ENCODE results near the gene LRP1B. TPM values are rescaled to one million over a fixed set of nuclear protein-coding genes. Genes with fewer than 3 reads are reported as not detected.

LRP1B gene
- total RNA-seq, 4 donors from 2014 or later: 37.1 to 82.7 (median 50.9) TPM

GRCh38 chr2:141534666-141535362 is 596.0 kb downstream of the LRP1B start:
- Histone ChIP-seq H3K4me3 (replicated peaks in 1 of 3) (no peak overlapping the region), H3K4me1 (no peaks in the 10 kb centered on the region), H3K36me3 (no peaks in the 10 kb centered on the region), H3K27ac (no peak overlapping the region), H3K27me3 (no peaks in the 10 kb centered on the region), H3K9me3 (no peaks in the 10 kb centered on the region)
- WGBS, 2 donors: 57 to 60% methylated on average over 4 of the region's 4 CpGs
- no peak for TF ChIP-seq CTCF (IDR thresholded peaks at IDR 0.05)
- TF ChIP-seq POLR2A (IDR thresholded peaks at IDR 0.05): no peak
- intact Hi-C loops (cut with DNase I): no loop called here
- DNase-seq: no peak

- intact Hi-C loops (cut with DNase I): no loop called here
- H3K27ac ChIP-seq: no peak overlapping the region
- H3K9me3 ChIP-seq: no peaks in the 10 kb centered on the region
- DNase-seq: no peak
- TF ChIP-seq POLR2A (IDR thresholded peaks at IDR 0.05): no peak
- TF ChIP-seq CTCF (IDR thresholded peaks at IDR 0.05): no peak
- H3K4me3 ChIP-seq (replicated peaks in 1 of 3): no peak overlapping the region
- no peaks in the 10 kb centered on the region for H3K36me3 ChIP-seq
- H3K4me1 ChIP-seq: no peaks in the 10 kb centered on the region
- H3K27me3 ChIP-seq: no peaks in the 10 kb centered on the region
- WGBS, 2 donors: 82 to 89% methylated on average over 1 of the region's 1 CpG
These were observed 601.2 kb downstream of the LRP1B start for GRCh38 chr2:141529659-141530058.

- 66 to 76% methylated on average over 5 of the region's 5 CpGs for WGBS, 2 donors
- DNase-seq: no peak
- no peak overlapping the region for H3K4me3 ChIP-seq (replicated peaks in 1 of 3)
- no peaks in the 10 kb centered on the region for H3K27me3 ChIP-seq
- intact Hi-C loops (cut with DNase I): no loop called here
- no peak overlapping the region for H3K27ac ChIP-seq
- H3K4me1 ChIP-seq: no peaks in the 10 kb centered on the region
- no peaks in the 10 kb centered on the region for H3K36me3 ChIP-seq
- no peaks in the 10 kb centered on the region for H3K9me3 ChIP-seq
- TF ChIP-seq CTCF (IDR thresholded peaks at IDR 0.05): no peak
- TF ChIP-seq POLR2A (IDR thresholded peaks at IDR 0.05): no peak
These were observed 601.8 kb downstream of the LRP1B start for GRCh38 chr2:141528990-141529389.

GRCh38 chr2:141526760-141527159 is 604.1 kb downstream of the LRP1B start:
- intact Hi-C loops (cut with DNase I): no loop called here
- no peak overlapping the region for H3K27ac ChIP-seq
- peaks cover 0 to 7% of the 10 kb centered on the region in 2 donors for H3K4me1 ChIP-seq
- DNase-seq: no peak
- H3K9me3 ChIP-seq: no peaks in the 10 kb centered on the region
- TF ChIP-seq CTCF (IDR thresholded peaks at IDR 0.05) (no peak), POLR2A (IDR thresholded peaks at IDR 0.05) (no peak)
- H3K4me3 ChIP-seq (replicated peaks in 1 of 3): no peak overlapping the region
- H3K27me3 ChIP-seq: no peaks in the 10 kb centered on the region
- H3K36me3 ChIP-seq: no peaks in the 10 kb centered on the region
- 92 to 95% methylated on average over 2 of the region's 2 CpGs for WGBS, 2 donors

- no peaks in the 10 kb centered on the region for H3K36me3 ChIP-seq
These were observed 606.0 kb downstream of the LRP1B start for GRCh38 chr2:141524777-141525176.

More at GRCh38 chr2:141524777-141525176, 606.0 kb downstream of the LRP1B start:
- Histone ChIP-seq H3K4me3 (replicated peaks in 1 of 3) (no peak overlapping the region), H3K27ac (no peak overlapping the region), H3K9me3 (no peaks in the 10 kb centered on the region), H3K27me3 (no peaks in the 10 kb centered on the region), H3K4me1 (peaks cover 0 to 7% of the 10 kb centered on the region in 2 donors)
- intact Hi-C loops (cut with DNase I): no loop called here
- 64 to 65% methylated on average over 3 of the region's 3 CpGs for WGBS, 2 donors
- TF ChIP-seq POLR2A (IDR thresholded peaks at IDR 0.05): no peak
- no peak for DNase-seq

Data from thyroid gland (tissue), 4 donors.